Endothelial cell of umbilical vein (primary cell): ENCODE results near the gene ZNF619. TPM values are rescaled to one million over a fixed set of nuclear protein-coding genes. Genes with fewer than 3 reads are reported as not detected.

Experiments used
- BruUV-seq: library from RNA; stranded (reverse); fragments of 400-500 nt; replicated peaks from 2 replicates; lab custom pipeline; 2021; lab: Mats Ljungman, UMichigan
- CTCF ChIA-PET: fragments of 300-600, 350-600 bp; sonication (Branson Sonifier 250); formaldehyde crosslinking; loops from one replicate; lab custom pipeline; 2021; ENCODE audit warnings: antibody characterized with exemption, inconsistent platforms; lab: Charles Lee
- POLR2A ChIA-PET: fragments of 300-600, 350-600 bp; sonication (Branson Sonifier 250); formaldehyde crosslinking; loops from one replicate; lab custom pipeline; 2021; ENCODE audit warnings: antibody characterized with exemption, inconsistent platforms; lab: Charles Lee
- DNase-seq: peaks from one replicate; pipeline ENCODE4 v3.0.0-alpha.2; 2011; ENCODE audit warnings: low read depth, low spot score
- FAIRE-seq: peaks from 2 replicates; lab custom pipeline; 2011; peaks lifted over from hg19 to GRCh38; lab: Jason Lieb, UNC
- H2AFZ ChIP-seq: 2 replicates; pipeline ENCODE4 v1.6.0; 2012; ENCODE audit warnings: low read depth, low read length, control low read depth, inconsistent platforms
- H3K27ac ChIP-seq: 2 replicates; pipeline ENCODE4 v1.5.1; 2011; ENCODE audit warnings: low read depth, mild to moderate bottlenecking, control low read depth, low read length, moderate library complexity; ENCODE audit not compliant: insufficient read depth
- H3K27me3 ChIP-seq, 2 experiments: 2 replicates each; pipeline versions ENCODE4 v1.6.0 to v1.6.1; 2011; ENCODE audit warnings: low read length in 2 of 2, mixed read lengths in 1 of 2; ENCODE audit not compliant: control insufficient read depth in 2 of 2, insufficient read depth in 2 of 2
- H3K36me3 ChIP-seq, 2 experiments: 2 replicates in 1 of 2; 3 replicates in 1 of 2; pipeline ENCODE4 v1.5.1; 2011; ENCODE audit warnings: low read length in 2 of 2, mild to moderate bottlenecking in 1 of 2, moderate library complexity in 1 of 2; ENCODE audit not compliant: control insufficient read depth in 2 of 2, insufficient read depth in 2 of 2; ENCODE audit errors: extremely low read depth in 1 of 2
- H3K4me1 ChIP-seq: 3 replicates; pipeline ENCODE4 v1.5.1; 2011; ENCODE audit warnings: mild to moderate bottlenecking, low read length; ENCODE audit not compliant: control insufficient read depth, insufficient read depth; ENCODE audit errors: extremely low read depth
- H3K4me2 ChIP-seq: 2 replicates; pipeline ENCODE4 v1.6.1; 2011; ENCODE audit warnings: low read length, control low read depth, mixed read lengths; ENCODE audit not compliant: insufficient read depth
- H3K4me3 ChIP-seq, 3 experiments: fragments of 200-600 bp in 1 of 3; sonication (generic), shearing (Covaris generic) in 1 of 3; replicated peaks in 1 of 3; 2 replicates each; pipeline ENCODE4 v1.5.1; 2011 to 2016; ENCODE audit warnings: control low read depth in 3 of 3, low read length in 3 of 3, mild to moderate bottlenecking in 2 of 3, inconsistent platforms in 1 of 3, low read depth in 1 of 3, moderate library complexity in 1 of 3; ENCODE audit not compliant: insufficient read depth in 1 of 3
- H3K79me2 ChIP-seq: 2 replicates; pipeline ENCODE4 v1.6.0; 2012; ENCODE audit warnings: low read length, inconsistent platforms; ENCODE audit not compliant: control insufficient read depth, insufficient read depth
- H3K9ac ChIP-seq: replicated peaks from 2 replicates; pipeline ENCODE3; 2011; ENCODE audit warnings: low read length, control low read depth; ENCODE audit not compliant: insufficient read depth; ENCODE audit errors: extremely low read depth
- H3K9me1 ChIP-seq: replicated peaks from 3 replicates; pipeline ENCODE4 v1.6.0; 2011; ENCODE audit warnings: mild to moderate bottlenecking, low read length; ENCODE audit not compliant: control insufficient read depth, insufficient read depth; ENCODE audit errors: extremely low read depth
- H3K9me3 ChIP-seq: replicated peaks from 2 replicates; pipeline ENCODE4 v1.5.1; 2012; ENCODE audit warnings: low read length, inconsistent platforms; ENCODE audit not compliant: control insufficient read depth, insufficient read depth
- H4K20me1 ChIP-seq: replicated peaks from 2 replicates; pipeline ENCODE3; 2011; ENCODE audit warnings: mild to moderate bottlenecking, low read length; ENCODE audit not compliant: control insufficient read depth, insufficient read depth; ENCODE audit errors: extremely low read depth
- EZH2 ChIP-seq: IDR thresholded peaks from 2 replicates; pipeline ENCODE4 v1.6.1; 2012; ENCODE audit warnings: borderline replicate concordance, low read depth, mild to moderate bottlenecking, moderate library complexity, low read length, inconsistent platforms; ENCODE audit not compliant: severe bottlenecking
- FOS ChIP-seq: IDR thresholded peaks from 2 replicates; pipeline ENCODE4 v1.6.1; 2011; ENCODE audit warnings: mild to moderate bottlenecking, low read length, moderate library complexity, borderline replicate concordance; ENCODE audit not compliant: insufficient read depth
- GATA2 ChIP-seq: IDR thresholded peaks from 2 replicates; pipeline ENCODE4 v1.7.0; 2011; ENCODE audit warnings: low read depth, mild to moderate bottlenecking, moderate library complexity, mixed read lengths, low read length; ENCODE audit not compliant: insufficient read length, insufficient read depth
- JUN ChIP-seq: IDR thresholded peaks from 2 replicates; pipeline ENCODE4 v1.6.1; 2011; ENCODE audit warnings: borderline replicate concordance, low read depth; ENCODE audit not compliant: insufficient read length, insufficient read depth
- MYC ChIP-seq: IDR thresholded peaks from one replicate; pipeline ENCODE4 v1.6.1; 2011; ENCODE audit warnings: mild to moderate bottlenecking, low read depth, low read length
- POLR2A ChIP-seq: IDR thresholded peaks from 2 replicates; pipeline ENCODE4 v1.6.1; 2012; ENCODE audit warnings: low read depth, mild to moderate bottlenecking, control low read depth, low read length
- POLR2AphosphoS5 ChIP-seq: IDR thresholded peaks from 2 replicates; pipeline ENCODE4 v1.6.1; 2012; ENCODE audit warnings: low read depth, mild to moderate bottlenecking, control low read depth, low read length, moderate library complexity; ENCODE audit not compliant: insufficient read depth
- dilution Hi-C: fragments of 300-500 bp; cut with MboI; formaldehyde crosslinking; loops from one replicate; pipeline ENCODE4 v1.15.0; 2019; ENCODE audit warnings: low sequenced_read_pairs; ENCODE audit not compliant: extremely low pct_ligation_motif_present
- intact Hi-C: fragments of 100-400 bp; cut with micrococcal nuclease; formaldehyde crosslinking; loops from one replicate; pipeline ENCODE4 v1.10.0; 2022
- polyA plus RNA-seq, 4 experiments: library from polyadenylated mRNA; depleted of rRNA in 3 of 4; stranded (reverse) in 3 of 4; unstranded in 1 of 4; fragments of >200 nt; gene quantifications; 2 replicates each; pipeline versions ENCODE4 v1.2.1 to v1.2.3, GENCODE V29; 2011 to 2012; ENCODE audit warnings: missing spikeins in 1 of 4
- total RNA-seq: library from RNA; stranded (reverse); gene quantifications from 2 replicates; pipeline ENCODE4 v1.2.3, GENCODE V29; 2021
- TF ChIP-seq, protein P1 (sequence below), 2 donors: IDR thresholded peaks; 1 replicate in 1 of 2; 2 replicates in 1 of 2; pipeline ENCODE4 v1.5.1; 2011; ENCODE audit warnings: low read length in 2 of 2, mild to moderate bottlenecking in 2 of 2, moderate library complexity in 2 of 2, control low read depth in 1 of 2, inconsistent platforms in 1 of 2, low read depth in 1 of 2; ENCODE audit not compliant: insufficient read depth in 1 of 2; ENCODE audit errors: extremely low read depth in 1 of 2
- TF ChIP-seq, protein P2 (sequence below): IDR thresholded peaks from 2 replicates; pipeline ENCODE4 v1.6.1; 2011; ENCODE audit not compliant: insufficient read depth, insufficient read length

ZNF619 gene
- total and polyA plus RNA-seq, 2 donors (not counting 3 experiments of a cell fraction or from before 2014, with no cell fraction given) = 2.3 to 7.2 TPM

DNA sequence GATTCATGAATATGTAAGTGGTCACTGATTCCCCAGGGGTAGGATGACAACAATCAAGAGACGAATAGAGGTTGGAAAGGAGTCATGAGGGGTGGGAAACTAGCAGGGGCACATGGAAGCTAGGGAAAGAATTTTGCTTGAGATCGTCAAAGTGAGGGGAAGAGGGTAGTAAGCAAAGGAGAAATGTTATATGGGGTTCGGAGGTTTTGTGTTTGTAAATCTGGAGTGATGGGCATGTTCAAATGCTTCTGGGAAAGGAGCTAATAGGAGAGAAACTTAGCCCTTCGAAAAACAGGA, 11.9 kb upstream of the ZNF619 start:
- H2AFZ ChIP-seq = no peak overlapping the region
- H3K9me1 ChIP-seq = no peaks in the 10 kb centered on the region
- FAIRE-seq = no peak
- H3K27me3 ChIP-seq = no peaks in the 10 kb centered on the region
- no TSS peak for BruUV-seq
- H4K20me1 ChIP-seq = peaks cover 2% of the 10 kb centered on the region
- H3K36me3 ChIP-seq = peaks cover 14 to 27% of the 10 kb centered on the region in 2 experiments
- no peak overlapping the region for H3K4me3 ChIP-seq
- H3K4me2 ChIP-seq = no peak overlapping the region
- no peak for DNase-seq
- dilution Hi-C loops = no loop called here
- H3K9ac ChIP-seq = no peak overlapping the region
- no peak for TF ChIP-seq POLR2AphosphoS5
- TF ChIP-seq, protein P1, sequence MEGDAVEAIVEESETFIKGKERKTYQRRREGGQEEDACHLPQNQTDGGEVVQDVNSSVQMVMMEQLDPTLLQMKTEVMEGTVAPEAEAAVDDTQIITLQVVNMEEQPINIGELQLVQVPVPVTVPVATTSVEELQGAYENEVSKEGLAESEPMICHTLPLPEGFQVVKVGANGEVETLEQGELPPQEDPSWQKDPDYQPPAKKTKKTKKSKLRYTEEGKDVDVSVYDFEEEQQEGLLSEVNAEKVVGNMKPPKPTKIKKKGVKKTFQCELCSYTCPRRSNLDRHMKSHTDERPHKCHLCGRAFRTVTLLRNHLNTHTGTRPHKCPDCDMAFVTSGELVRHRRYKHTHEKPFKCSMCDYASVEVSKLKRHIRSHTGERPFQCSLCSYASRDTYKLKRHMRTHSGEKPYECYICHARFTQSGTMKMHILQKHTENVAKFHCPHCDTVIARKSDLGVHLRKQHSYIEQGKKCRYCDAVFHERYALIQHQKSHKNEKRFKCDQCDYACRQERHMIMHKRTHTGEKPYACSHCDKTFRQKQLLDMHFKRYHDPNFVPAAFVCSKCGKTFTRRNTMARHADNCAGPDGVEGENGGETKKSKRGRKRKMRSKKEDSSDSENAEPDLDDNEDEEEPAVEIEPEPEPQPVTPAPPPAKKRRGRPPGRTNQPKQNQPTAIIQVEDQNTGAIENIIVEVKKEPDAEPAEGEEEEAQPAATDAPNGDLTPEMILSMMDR (IDR thresholded peaks at IDR 0.05; ENCODE audit: extremely low read depth in 1 of 2, insufficient read depth in 1 of 2, low read depth in 1 of 2, low read length in 2 of 2) = no peak
- no peak for TF ChIP-seq POLR2A
- no peak for TF ChIP-seq EZH2
- TF ChIP-seq, protein P2, sequence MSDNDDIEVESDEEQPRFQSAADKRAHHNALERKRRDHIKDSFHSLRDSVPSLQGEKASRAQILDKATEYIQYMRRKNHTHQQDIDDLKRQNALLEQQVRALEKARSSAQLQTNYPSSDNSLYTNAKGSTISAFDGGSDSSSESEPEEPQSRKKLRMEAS = no peak
- no peak for TF ChIP-seq MYC
- no peak for TF ChIP-seq FOS
- TF ChIP-seq GATA2 = no peak
- no peak for TF ChIP-seq JUN
- ChIA-PET CTCF (interaction anchor here (0.9 kb wide), 1 partner anchor 41 kb away, joined by 3 read pairs; the partner anchor contains the start of gene ZNF620), POLR2A (interaction anchor here (1.1 kb wide), 1 partner anchor 31 kb away, joined by 3 read pairs; no protein-coding TSS in a partner anchor)
- no peak overlapping the region for H3K27ac ChIP-seq
- no peaks in the 10 kb centered on the region for H3K4me1 ChIP-seq
- intact Hi-C loops = no loop called here
- peaks cover 2% of the 10 kb centered on the region for H3K79me2 ChIP-seq
- H3K9me3 ChIP-seq = no peaks in the 10 kb centered on the region
